ENCODE measurements around the gene RAF1. TPM values are rescaled to one million over a fixed set of nuclear protein-coding genes. Genes with fewer than 3 reads are reported as not detected.
A peak's percentile ranks its signal among the peaks of the same experiment; 100 is the strongest.

RAF1 gene
- total and polyA plus RNA-seq, 2 of the 13 experiments (the other 11 are each of a cell fraction or from before 2014, with no cell fraction given): 72.2 to 91.4 TPM

GRCh38 chr3:12670365-12671119, 6.6 kb upstream of the RAF1 start (continued):
- TF ChIP-seq HNF1B (CRISPR knock-in tag; IDR thresholded peaks at IDR 0.05) (no peak), ZNF567 (CRISPR knock-in tag; IDR thresholded peaks at IDR 0.05; ENCODE audit: borderline replicate concordance) (no peak), PHB2 (IDR thresholded peaks at IDR 0.05; ENCODE audit: partially characterized antibody) (no peak), ZNF572 (CRISPR knock-in tag; IDR thresholded peaks at IDR 0.05) (no peak), SNAI1 (CRISPR knock-in tag; IDR thresholded peaks at IDR 0.05; ENCODE audit: borderline replicate concordance) (no peak), HMG20B (CRISPR knock-in tag; conservative IDR thresholded peaks at IDR 0.05) (no peak), ZNF709 (CRISPR knock-in tag; IDR thresholded peaks at IDR 0.05) (no peak), ZNF878 (CRISPR knock-in tag; IDR thresholded peaks at IDR 0.05) (no peak), FOXA3 (CRISPR knock-in tag; IDR thresholded peaks at IDR 0.05) (peak; percentile 83), HMGA1 (CRISPR knock-in tag; conservative IDR thresholded peaks at IDR 0.05) (no peak), BORCS8-MEF2B (CRISPR knock-in tag; IDR thresholded peaks at IDR 0.05) (no peak), ZNF20 (CRISPR knock-in tag; IDR thresholded peaks at IDR 0.05) (no peak), TBX2 (CRISPR knock-in tag; IDR thresholded peaks at IDR 0.05; ENCODE audit: borderline replicate concordance) (peak; percentile 64), GLI4 (CRISPR knock-in tag; IDR thresholded peaks at IDR 0.05; ENCODE audit: borderline replicate concordance) (no peak), SAP130 (CRISPR knock-in tag; IDR thresholded peaks at IDR 0.05; ENCODE audit: low read depth) (peak; percentile 57), RBAK (CRISPR knock-in tag; IDR thresholded peaks at IDR 0.05) (no peak), NRL (CRISPR knock-in tag; IDR thresholded peaks at IDR 0.05; ENCODE audit: borderline replicate concordance) (no peak), ZNF580 (CRISPR knock-in tag; IDR thresholded peaks at IDR 0.05; ENCODE audit: borderline replicate concordance, low read depth) (no peak), TCF12 (IDR thresholded peaks at IDR 0.05) (no peak), TCF12 (CRISPR knock-in tag; IDR thresholded peaks at IDR 0.05) (no peak), ZNF75D (CRISPR knock-in tag; IDR thresholded peaks at IDR 0.05; ENCODE audit: borderline replicate concordance) (no peak), ZNF382 (CRISPR knock-in tag; IDR thresholded peaks at IDR 0.05; ENCODE audit: borderline replicate concordance) (no peak), ZNF839 (CRISPR knock-in tag; IDR thresholded peaks at IDR 0.05; ENCODE audit: borderline replicate concordance) (no peak), PBX3 (CRISPR knock-in tag; IDR thresholded peaks at IDR 0.05; ENCODE audit: borderline replicate concordance) (no peak), HIC2 (CRISPR knock-in tag; IDR thresholded peaks at IDR 0.05; ENCODE audit: low read depth) (peak; percentile 93), ZNF446 (CRISPR knock-in tag; IDR thresholded peaks at IDR 0.05) (no peak), MBD4 (IDR thresholded peaks at IDR 0.05; ENCODE audit: borderline replicate concordance, low read length) (no peak), RFX5 (IDR thresholded peaks at IDR 0.05; ENCODE audit: low read depth, low read length) (no peak)
